Transverse colon (tissue), 4 donors: ENCODE results near the gene ICA1L.
"Not testable (repeated sequence)": the region's sequence is repeated elsewhere in the genome, so short reads cannot be mapped to it uniquely, and the experiment has no call there.

Experiments
- CTCF ChIP-seq, 5 experiments: fragments of 200-600 bp in 3 of 5; fragments of 450-650 bp in 2 of 5; sonication (generic) in 3 of 5; IDR thresholded peaks; 1 replicate in 2 of 5; 2 replicates in 3 of 5; pipeline ENCODE4 v1.5.1; 2016 to 2017; ENCODE audit warnings: antibody characterized with exemption in 5 of 5, inconsistent platforms in 3 of 5, mild to moderate bottlenecking in 2 of 5, moderate library complexity in 1 of 5
- EP300 ChIP-seq: sonication (generic); formaldehyde crosslinking; IDR thresholded peaks from one replicate; pipeline ENCODE4 v1.6.1; 2017; ENCODE audit warnings: antibody characterized with exemption, low read depth
- POLR2A ChIP-seq: fragments of 450-650 bp; IDR thresholded peaks from one replicate; pipeline ENCODE4 v1.6.1; 2016; ENCODE audit warnings: antibody characterized with exemption, mild to moderate bottlenecking, moderate library complexity
- POLR2AphosphoS5 ChIP-seq, 3 donors: sonication (generic); formaldehyde crosslinking; IDR thresholded peaks; one replicate each; pipeline ENCODE4 v1.6.1; 2016; ENCODE audit warnings: antibody characterized with exemption in 3 of 3

- TF ChIP-seq CTCF (IDR thresholded peaks at IDR 0.05); POLR2A; POLR2AphosphoS5 (IDR thresholded peaks at IDR 0.05); EP300: not testable (repeated sequence)
Measured at GRCh38 chr2:202805911-202806310, 65.7 kb downstream of the ICA1L start.
